AG04449 (cell line): ENCODE measurements around the gene C11orf71.

ENCODE experiments used
- CTCF ChIA-PET: fragments of 350-600 bp; formaldehyde crosslinking; extraction: SDS; loops from one replicate; lab custom pipeline; 2021; ENCODE audit warnings: antibody characterized with exemption; lab: Yijun Ruan, JAX
- POLR2A ChIA-PET: fragments of 400-600, 350-600 bp; formaldehyde crosslinking; extraction: SDS; loops from one replicate; lab custom pipeline; 2020; ENCODE audit warnings: antibody characterized with exemption, inconsistent platforms; lab: Yijun Ruan, JAX
- DNase-seq: peaks from one replicate; pipeline ENCODE4 v3.0.0-alpha.2; 2010; ENCODE audit warnings: low read depth, low spot score
- H3K4me3 ChIP-seq: 2 replicates; pipeline ENCODE4 v1.5.1; 2011; ENCODE audit warnings: low read depth, mild to moderate bottlenecking, control low read depth, low read length
- TF ChIP-seq, protein P1 (sequence below): IDR thresholded peaks from one replicate; pipeline ENCODE4 v1.5.1; 2011; ENCODE audit warnings: mild to moderate bottlenecking, moderate library complexity, low read length, control low read depth, inconsistent platforms; ENCODE audit not compliant: insufficient read depth; ENCODE audit errors: missing control alignments

C11orf71 gene

DNA sequence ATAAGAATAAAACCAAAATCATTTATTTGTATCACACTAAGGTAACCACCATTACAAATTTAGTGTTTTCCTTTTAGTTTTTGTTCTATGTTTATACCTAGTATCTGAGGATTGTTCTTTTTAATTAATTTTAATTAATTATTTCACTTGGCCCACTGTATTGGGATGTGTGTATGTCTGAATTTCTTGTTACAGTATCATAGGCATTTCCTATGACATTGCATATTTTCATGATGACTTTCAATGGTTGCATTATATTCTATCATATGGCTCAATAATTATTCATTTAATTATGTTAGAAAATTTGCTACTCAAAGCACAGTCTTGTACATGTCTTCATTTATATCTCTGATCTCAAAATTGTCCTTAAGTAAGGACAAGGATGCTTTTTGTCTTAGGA, 41.0 kb downstream of the C11orf71 start:
- TF ChIP-seq, protein P1, sequence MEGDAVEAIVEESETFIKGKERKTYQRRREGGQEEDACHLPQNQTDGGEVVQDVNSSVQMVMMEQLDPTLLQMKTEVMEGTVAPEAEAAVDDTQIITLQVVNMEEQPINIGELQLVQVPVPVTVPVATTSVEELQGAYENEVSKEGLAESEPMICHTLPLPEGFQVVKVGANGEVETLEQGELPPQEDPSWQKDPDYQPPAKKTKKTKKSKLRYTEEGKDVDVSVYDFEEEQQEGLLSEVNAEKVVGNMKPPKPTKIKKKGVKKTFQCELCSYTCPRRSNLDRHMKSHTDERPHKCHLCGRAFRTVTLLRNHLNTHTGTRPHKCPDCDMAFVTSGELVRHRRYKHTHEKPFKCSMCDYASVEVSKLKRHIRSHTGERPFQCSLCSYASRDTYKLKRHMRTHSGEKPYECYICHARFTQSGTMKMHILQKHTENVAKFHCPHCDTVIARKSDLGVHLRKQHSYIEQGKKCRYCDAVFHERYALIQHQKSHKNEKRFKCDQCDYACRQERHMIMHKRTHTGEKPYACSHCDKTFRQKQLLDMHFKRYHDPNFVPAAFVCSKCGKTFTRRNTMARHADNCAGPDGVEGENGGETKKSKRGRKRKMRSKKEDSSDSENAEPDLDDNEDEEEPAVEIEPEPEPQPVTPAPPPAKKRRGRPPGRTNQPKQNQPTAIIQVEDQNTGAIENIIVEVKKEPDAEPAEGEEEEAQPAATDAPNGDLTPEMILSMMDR, result no peak
- POLR2A ChIA-PET, result interaction anchor here (0.7 kb wide), 1 partner anchor 61 kb away, joined by 3 read pairs; no protein-coding TSS in a partner anchor
- no peak overlapping the region for H3K4me3 ChIP-seq
- no peak for DNase-seq
- CTCF ChIA-PET, result interaction anchor here (1.3 to 1.8 kb wide), 4 partner anchors 9 to 19 kb away, joined by 3 to 6 read pairs (median 5); no protein-coding TSS in a partner anchor

DNA sequence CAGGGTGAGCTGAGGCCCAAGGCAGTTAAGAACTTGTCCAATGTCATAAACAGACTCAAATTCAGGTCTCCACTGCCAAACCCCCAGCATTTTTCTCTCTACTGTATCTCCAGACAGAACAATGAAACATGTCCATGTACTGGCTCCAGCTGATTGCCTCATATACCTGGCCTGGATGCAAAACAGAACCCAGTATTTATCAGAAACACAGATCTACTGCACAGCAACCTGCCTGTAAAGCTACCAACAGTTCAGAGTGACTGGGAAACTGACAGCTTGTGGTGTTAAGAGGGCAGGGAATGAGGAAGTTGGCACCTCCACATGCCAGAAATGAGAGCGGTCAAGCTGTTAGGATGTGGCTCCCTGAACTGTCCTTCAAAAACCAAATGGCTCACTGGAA, 41.6 kb downstream of the C11orf71 start:
- DNase-seq, result no peak
- ChIA-PET POLR2A (interaction anchor here (0.7 kb wide), 1 partner anchor 61 kb away, joined by 3 read pairs; no protein-coding TSS in a partner anchor), CTCF (interaction anchor here (0.9 to 2.0 kb wide), 5 partner anchors 9 to 42 kb away, joined by 3 to 6 read pairs (median 5); partner anchors contain the start of genes C11orf71 and RBM7)
- H3K4me3 ChIP-seq, result no peak overlapping the region
- TF ChIP-seq, protein P1, result no peak

DNA sequence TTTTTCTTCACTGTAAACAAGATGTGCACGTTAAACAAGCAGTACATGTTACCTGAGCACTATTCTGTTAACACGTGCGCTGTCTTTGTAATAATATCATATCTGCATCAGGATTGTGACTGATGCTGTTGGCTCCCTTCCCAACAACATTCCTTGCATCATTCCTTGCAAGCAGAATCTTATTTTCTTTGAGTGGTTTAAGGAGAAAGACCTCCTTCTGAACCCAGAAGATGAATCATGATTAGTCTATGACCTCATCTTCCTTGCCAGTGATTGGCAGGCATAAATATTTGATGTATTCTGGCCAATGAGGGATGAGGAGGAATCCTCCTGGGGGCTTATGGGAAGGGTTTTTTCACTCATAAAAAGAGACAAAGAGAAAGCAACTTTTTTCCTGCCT, 46.2 kb downstream of the C11orf71 start:
- no peak overlapping the region for H3K4me3 ChIP-seq
- TF ChIP-seq, protein P1, result no peak
- ChIA-PET POLR2A (no interaction called here), CTCF (interaction anchor here (1.1 to 1.8 kb wide), 2 partner anchors 13 to 42 kb away, joined by 3 to 9 read pairs; no protein-coding TSS in a partner anchor)
- peak; percentile 77 for DNase-seq

DNA sequence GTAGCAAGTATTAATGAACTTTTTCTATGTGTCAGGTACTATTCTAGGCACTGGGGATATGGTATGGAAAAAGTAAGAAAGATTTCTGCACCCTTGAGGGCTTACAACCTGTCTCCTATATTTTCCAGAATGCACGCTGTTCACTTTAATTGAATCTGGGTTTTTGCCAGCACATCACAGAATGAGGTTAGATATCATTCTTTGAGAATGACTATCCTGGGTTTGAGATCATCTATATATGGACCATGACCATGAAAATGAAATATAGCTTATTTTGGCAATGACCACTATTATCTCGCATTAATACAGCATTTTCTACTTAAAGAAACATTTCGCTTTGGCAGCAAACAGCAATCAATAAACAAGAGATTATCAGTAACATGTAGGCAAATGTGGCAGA, 46.9 kb downstream of the C11orf71 start:
- no peak overlapping the region for H3K4me3 ChIP-seq
- no peak for DNase-seq
- POLR2A ChIA-PET, result no interaction called here
- TF ChIP-seq, protein P1, result no peak
- CTCF ChIA-PET, result interaction anchor here (1.8 to 2.3 kb wide), 2 partner anchors 13 to 44 kb away, joined by 6 to 9 read pairs; no protein-coding TSS in a partner anchor

DNA sequence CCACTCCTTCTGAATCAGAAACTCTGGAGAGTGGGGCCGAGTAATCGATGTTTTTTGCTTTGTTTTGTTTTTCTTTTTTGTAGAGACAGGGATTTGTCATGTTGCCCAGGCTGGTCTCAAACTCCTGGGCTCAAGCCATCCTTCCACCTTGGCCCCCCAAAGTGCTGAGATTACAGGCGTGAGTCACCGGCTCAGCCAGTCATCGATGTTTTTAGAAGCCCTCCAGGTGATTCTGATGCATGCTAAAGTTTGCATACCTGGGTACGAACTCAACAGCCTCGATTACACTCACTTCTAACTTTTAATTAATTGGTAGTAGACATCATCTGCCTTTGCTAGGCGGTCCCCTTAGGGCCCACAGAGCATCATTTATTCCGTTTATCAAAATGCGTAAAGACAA, 50.3 kb downstream of the C11orf71 start:
- H3K4me3 ChIP-seq, result no peak overlapping the region
- ChIA-PET CTCF (interaction anchor here (1.3 kb wide), 1 partner anchor 102 kb away, joined by 4 read pairs; no protein-coding TSS in a partner anchor), POLR2A (no interaction called here)
- no peak for DNase-seq
- TF ChIP-seq, protein P1, result no peak
